Glomerular visceral epithelial cell (primary cell): ENCODE data around the gene DMBT1.

ENCODE experiments used
- DNase-seq: peaks from one replicate; pipeline ENCODE4 v3.0.0-alpha.2; 2016; ENCODE audit errors: extremely low spot score

DMBT1 gene

GRCh38 chr10:122646511-122647382, 86.2 kb downstream of the DMBT1 start:
- DNase-seq, result no peak

DNA sequence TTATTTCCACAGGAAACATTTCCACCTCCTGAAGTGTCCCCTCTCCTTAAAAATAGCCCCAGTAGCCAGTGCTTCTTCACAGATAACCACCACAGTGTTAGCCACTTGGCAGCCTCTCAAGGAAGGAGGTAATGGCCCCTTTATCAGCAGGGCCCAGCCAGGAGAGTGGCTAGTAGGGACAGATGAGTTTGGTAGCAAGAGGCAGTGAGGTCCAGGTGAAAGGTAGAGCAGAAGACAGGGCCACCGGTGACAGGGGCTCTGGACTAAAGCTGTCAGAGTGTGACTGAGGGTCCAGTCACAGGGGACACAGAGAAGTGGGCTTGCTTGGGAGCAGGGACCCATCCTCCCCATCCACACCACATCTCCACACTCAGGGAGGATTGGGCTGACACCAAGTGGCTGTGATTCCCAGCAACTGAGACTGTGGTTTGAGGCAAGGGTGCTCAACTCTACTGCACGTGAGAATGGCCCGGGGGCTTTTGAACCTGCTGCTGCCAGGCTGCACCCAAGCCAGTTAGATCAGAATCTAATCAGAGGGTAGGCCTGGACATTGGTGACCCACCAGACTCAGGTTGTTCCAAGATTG, 86.9 kb downstream of the DMBT1 start:
- DNase-seq, result no peak

DNA sequence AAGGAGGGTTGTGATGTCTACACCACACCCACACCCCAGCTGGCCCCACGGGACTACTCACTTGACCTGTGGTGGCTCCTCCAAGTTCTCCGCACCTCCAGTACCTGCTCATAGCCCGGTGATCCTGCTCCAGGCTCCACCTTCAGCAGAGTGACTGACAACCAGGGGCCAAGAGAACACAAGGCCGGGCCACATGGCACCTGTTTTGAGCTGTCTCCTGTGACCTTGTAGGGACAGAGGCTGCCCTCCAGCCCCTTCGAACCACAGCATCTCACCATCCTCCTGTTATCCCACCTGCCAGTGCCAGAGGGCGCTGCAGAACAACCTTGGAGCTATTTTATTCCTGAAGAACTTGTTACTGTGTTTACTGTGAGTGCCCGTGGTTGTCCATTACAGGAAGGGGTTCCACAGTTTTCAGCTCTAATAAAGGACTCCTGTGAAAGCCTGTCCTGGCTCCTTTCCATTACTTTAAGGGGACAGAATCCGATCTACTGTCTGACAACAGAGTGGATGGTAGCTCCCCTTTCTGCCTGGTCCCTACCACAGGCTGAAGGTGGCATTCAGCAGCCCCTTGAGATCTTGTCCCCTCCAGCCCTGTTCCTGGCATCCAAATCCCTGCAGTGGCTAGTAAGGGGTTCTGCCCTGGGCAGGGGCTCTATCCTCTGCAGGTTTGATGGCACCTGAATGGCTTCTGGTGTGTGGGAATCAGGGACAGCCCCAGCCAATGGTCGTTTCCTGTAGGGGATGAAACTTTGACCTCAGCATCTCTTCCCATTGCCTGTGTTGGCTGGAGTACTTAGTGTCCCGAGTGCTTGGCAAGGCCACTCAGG, 88.3 kb downstream of the DMBT1 start:
- peak; percentile 47 for DNase-seq

GRCh38 chr10:122649903-122650302, 89.3 kb downstream of the DMBT1 start:
- no peak for DNase-seq

GRCh38 chr10:122650331-122650730, 89.8 kb downstream of the DMBT1 start:
- no peak for DNase-seq

- DNase-seq, result no peak
These were observed 95.2 kb downstream of the DMBT1 start for GRCh38 chr10:122655524-122656307.

DNA sequence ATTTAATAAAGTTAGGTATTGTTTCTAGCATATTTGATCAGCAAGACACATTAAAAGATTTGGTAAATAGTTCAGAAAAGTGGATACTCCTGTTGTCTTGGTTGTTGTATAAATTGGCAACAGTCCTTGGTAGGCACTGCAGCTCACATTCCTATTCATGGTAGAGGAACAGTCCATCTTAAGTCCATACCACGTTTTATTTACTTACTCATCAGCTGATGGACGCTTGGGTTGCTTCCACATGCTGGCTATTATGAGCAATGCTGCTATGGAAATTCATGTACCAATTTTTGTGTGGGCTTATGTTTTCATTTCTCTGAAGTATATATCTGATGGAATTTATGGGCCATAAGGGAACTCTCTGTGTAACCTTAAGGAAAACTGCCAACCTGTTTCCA, 95.8 kb downstream of the DMBT1 start:
- DNase-seq, result no peak

GRCh38 chr10:122656741-122657140, 96.2 kb downstream of the DMBT1 start:
- DNase-seq, result no peak

DNA sequence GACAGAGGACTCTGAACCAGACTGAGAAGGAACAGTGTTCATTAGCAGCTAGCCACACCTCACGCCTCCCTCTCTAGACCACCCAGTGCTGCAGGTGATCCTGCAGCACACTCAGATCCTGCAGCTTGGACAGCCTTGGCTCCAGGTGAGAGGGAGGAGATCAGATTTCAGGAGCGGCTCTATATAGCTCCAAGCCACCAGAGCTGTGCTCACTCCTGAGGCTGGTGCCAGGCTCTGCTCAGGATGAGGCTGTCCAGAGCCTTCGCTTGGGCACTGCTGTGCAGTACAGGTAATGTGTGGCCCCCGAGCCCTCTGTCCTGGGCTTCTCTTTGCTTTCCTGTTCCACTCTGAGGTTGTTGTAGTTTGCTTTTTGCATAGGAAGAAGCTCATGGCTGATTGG, 96.7 kb downstream of the DMBT1 start:
- no peak for DNase-seq

DNA sequence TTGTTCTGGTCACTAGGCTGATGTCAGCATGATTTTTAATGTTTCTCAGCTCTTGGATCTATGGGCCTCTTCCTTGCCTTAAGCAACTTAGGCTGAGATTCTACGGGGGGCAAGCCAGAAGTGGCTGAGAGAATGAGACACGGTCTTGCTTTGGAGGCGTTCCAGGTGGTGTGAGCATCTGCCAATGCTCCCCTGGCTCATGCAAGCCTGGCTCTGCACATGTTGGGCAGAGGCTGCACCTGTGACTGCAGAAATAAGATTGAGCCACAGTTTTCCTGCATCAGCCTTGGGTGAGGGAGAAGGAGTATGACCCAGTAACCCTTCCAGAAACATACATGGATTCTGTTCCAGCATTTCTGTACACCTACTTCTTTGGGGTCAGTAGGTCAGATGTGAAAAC, 97.2 kb downstream of the DMBT1 start:
- DNase-seq, result no peak

DNA sequence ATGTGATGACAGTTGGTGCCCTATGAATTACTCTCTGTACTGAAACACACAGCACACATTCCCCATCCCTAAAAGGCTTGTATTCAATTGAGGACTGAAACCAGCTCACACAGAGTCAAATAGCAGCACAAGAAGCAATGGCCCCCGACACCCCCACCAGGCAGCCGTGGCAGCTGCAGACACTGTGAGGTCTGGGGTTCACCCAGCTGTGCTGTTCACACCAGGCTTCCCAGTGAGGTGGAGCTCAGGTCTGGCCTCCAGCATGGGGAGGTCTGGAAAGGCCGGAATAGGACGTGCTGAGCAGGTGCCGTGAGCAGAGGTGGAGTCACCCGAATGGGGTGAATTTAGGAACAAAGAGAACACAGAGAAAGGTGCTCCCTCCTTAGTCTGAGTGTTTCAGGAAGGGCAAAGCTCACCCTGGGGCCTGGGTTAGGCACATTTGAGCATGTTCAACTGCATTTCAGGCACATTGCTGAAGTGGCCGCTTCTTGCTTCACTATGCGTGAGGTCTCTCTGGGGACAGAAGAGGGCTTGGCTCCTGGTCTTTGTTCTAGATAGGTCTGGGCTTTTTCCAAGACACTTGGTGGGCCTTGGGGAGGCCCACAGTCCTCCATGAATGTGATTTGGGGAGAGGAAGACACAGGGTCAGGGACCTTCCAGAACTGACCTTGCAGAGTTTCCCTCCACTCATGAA, 97.9 kb downstream of the DMBT1 start:
- no peak for DNase-seq

GRCh38 chr10:122659126-122659525, 98.6 kb downstream of the DMBT1 start:
- DNase-seq, result no peak

DNA sequence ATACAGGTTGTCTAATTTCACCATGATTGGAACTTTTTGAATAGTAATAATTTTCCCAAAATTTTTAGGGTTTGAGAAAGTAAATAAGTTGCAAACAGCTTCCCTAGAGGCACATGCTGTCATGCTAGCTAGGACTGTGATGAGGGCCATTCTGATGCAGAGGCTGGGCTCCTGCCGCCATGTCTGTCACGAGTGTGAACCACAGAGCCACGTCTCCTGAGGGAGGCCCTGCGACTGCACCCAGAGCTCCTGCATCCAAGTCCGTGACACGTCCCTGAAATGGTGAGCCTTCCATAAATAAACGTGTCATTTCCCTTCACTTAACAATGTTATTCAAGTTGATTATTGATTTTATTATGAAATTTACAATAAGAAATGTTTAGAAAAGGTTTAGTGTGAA, 99.1 kb downstream of the DMBT1 start:
- DNase-seq, result no peak

DNA sequence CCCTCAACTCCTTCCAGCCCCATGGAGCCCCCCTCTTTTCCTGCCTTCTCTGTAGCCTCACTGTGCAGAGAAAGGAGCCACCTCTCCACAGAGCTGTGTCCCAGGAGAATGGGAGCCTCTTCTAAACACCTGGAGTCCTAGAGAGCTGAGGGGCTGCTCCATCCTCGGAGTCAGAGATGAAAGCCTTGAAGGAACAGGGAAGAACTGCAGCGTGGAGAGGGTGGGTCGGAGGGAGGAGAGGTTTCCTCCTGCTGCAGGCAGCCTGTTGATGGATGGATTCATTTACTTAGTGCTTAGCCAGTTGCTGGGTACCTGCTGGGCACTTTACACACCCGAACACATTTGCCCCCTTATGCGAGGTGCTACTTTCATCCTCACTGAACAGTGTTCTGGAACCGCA, 100.1 kb downstream of the DMBT1 start:
- DNase-seq, result no peak

GRCh38 chr10:122662231-122662630, 101.7 kb downstream of the DMBT1 start:
- DNase-seq, result no peak

- DNase-seq, result no peak
These were observed 103.1 kb downstream of the DMBT1 start for GRCh38 chr10:122663516-122664130.

DNA sequence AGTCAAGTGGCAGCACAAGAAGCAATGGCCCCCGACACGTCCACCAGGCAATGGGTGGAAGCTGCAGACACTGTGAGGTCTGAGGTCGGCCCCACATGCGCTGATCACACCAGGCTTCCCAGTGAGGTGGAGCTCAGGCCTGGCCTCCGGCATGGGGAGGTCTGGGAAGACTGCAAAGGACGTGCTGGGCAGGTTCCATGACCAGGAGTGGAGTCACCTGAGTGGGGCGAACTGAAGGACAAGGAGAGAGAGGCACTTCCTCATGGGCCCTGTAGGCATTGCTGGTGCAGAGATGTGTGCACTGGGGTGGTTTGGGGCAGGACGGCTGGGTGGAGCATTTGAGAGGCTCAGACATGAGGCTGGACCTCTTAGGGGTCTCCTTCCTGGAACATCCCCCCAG, 103.9 kb downstream of the DMBT1 start:
- no peak for DNase-seq

DNA sequence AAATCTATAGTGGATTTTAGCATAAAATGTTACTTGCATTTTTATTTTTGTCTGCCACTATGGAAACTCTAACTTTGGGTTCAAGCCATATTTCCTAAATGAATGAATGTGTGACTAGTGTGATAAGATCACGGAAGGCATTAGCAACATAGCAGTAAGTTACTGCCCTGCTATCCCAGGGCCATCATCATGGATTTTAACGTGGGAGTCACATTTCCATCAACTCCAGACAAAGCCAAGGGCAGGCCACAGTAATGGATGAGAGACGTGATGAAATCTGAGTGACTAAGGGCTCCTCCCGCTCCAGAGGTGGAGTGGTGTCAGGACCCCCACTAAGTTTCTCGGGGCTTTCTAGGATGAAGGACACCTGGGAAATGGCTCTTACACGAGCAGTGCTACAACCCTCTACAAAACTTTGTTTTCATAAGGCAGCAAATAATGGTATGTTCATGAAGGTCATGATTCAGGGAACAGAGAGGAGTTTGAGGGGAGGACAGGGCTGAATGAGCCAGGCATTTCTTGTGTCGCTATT, 104.8 kb downstream of the DMBT1 start:
- DNase-seq, result no peak

DNA sequence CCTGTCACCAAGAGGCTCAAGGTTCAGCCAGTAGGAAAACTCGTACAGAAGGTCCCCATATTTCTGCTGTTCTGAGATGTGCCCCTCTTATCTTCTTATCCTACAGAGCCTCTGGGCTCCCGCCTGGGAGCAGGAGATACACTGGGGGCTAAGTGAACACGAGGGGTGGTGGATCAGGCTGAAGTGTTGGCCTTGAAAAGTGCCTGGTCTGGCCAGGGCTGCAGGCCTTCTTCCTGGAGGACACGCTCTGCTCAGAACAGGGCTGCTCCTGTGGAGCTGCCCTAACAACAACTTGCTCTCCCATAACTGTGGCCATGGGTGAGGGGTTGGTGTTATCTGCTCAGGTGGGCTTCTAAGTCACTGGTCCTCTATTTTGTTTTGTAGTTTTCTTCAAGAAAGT, 105.4 kb downstream of the DMBT1 start:
- DNase-seq, result no peak

- DNase-seq, result no peak
These were observed 108.5 kb downstream of the DMBT1 start for GRCh38 chr10:122669045-122669444.

DNA sequence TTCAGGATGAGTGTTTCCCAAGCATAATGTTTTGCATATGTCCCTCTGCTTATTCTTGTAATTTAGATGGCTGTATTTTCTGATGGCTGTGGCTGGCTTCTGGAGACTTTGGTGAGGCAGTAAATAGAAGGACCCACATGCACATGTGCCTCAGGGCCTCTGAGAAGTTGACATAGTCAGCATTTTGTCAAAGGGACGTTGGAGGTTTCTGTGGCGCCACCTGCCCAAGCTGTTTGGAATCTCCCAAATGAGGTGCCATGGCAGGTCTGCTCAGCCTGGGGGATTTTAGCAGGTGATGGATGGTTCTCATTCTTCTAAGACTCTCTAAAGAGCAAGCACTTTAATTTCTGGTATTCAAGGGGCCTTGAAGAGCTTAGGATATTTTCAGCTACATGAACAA, 109.3 kb downstream of the DMBT1 start:
- DNase-seq, result no peak
